Activated CD4-positive, alpha-beta T cell treated with anti-CD3 and anti-CD28 coated beads for 36 hours (primary cell): Measurements from ENCODE around the gene OMD. TPM values are rescaled to one million over a fixed set of nuclear protein-coding genes. Genes with fewer than 3 reads are reported as not detected.

Experiments used
- ATAC-seq: fragments of 200-7000 bp; cut with Tn5 transposase; one replicate; pipeline ENCODE4 v1.10.0; 2021; ENCODE audit warnings: mild to moderate bottlenecking, moderate library complexity
- CTCF ChIA-PET: fragments of 350-600 bp; sonication (Branson Sonifier 250); formaldehyde crosslinking; loops from one replicate; lab custom pipeline; 2021; ENCODE audit warnings: antibody characterized with exemption; lab: Charles Lee
- POLR2A ChIA-PET: fragments of 350-600 bp; sonication (Branson Sonifier 250); formaldehyde crosslinking; loops from one replicate; lab custom pipeline; 2021; ENCODE audit warnings: antibody characterized with exemption, inconsistent platforms; lab: Charles Lee
- DNase-seq: peaks from one replicate; pipeline ENCODE4 v3.0.0-alpha.2; 2020
- H3K27ac Mint-ChIP-seq: one replicate; pipeline ENCODE4 v1.8.0; 2021; ENCODE audit warnings: mixed read lengths
- H3K27me3 Mint-ChIP-seq: one replicate; pipeline ENCODE4 v1.8.0; 2021; ENCODE audit warnings: mixed read lengths
- H3K36me3 Mint-ChIP-seq: one replicate; pipeline ENCODE4 v1.8.0; 2021; ENCODE audit warnings: low read depth, mixed read lengths
- H3K4me1 Mint-ChIP-seq: one replicate; pipeline ENCODE4 v1.8.0; 2021; ENCODE audit warnings: mixed read lengths
- H3K4me3 Mint-ChIP-seq: one replicate; pipeline ENCODE4 v1.8.0; 2021; ENCODE audit warnings: mild to moderate bottlenecking, moderate library complexity, mixed read lengths
- H3K9me3 Mint-ChIP-seq: one replicate; pipeline ENCODE4 v1.8.0; 2021; ENCODE audit warnings: low read depth, mixed read lengths
- intact Hi-C, 2 experiments: fragments of 100-400 bp; cut with DNase I in 1 of 2; cut with micrococcal nuclease in 1 of 2; formaldehyde crosslinking; loops; one replicate each; pipeline versions ENCODE4 v1.14.2 to v1.15.1; 2022 to 2024; cut with DNase I, micrococcal nuclease
- total RNA-seq, 2 experiments: library from RNA; stranded (reverse); gene quantifications; one replicate each; pipeline ENCODE4 v1.2.3, GENCODE V29; 2021

Gene OMD
- not detected for total RNA-seq

GRCh38 chr9:92424340-92424739, at the start of gene OMD:
OMD (minus strand) TSS chr9:92424471; CDS start chr9:92417558, 6,913 bp downstream.
- no peak for DNase-seq
- ATAC-seq, result no peak
- no peaks in the 10 kb centered on the region for H3K36me3 Mint-ChIP-seq
- POLR2A ChIA-PET, result no interaction called here
- H3K27me3 Mint-ChIP-seq, result no peaks in the 10 kb centered on the region
- intact Hi-C loops, result no loop called here
- H3K9me3 Mint-ChIP-seq, result no peaks in the 10 kb centered on the region
- H3K4me3 Mint-ChIP-seq, result no peak within 1 kb of the TSS
- H3K4me1 Mint-ChIP-seq, result no peaks in the 10 kb centered on the region
- CTCF ChIA-PET, result interaction anchor here (0.6 kb wide), 2 partner anchors 15 to 295 kb away, joined by 3 read pairs; no protein-coding TSS in a partner anchor
- H3K27ac Mint-ChIP-seq, result no peak within 1 kb of the TSS

- CTCF ChIA-PET, result no interaction called here
- Mint-ChIP-seq H3K4me1 (no peaks in the 10 kb centered on the region), H3K27me3 (no peaks in the 10 kb centered on the region), H3K4me3 (no peak overlapping the region), H3K9me3 (no peaks in the 10 kb centered on the region), H3K27ac (no peak overlapping the region), H3K36me3 (no peaks in the 10 kb centered on the region)
- no peak for ATAC-seq
- DNase-seq, result no peak
- intact Hi-C loops, result no loop called here
- POLR2A ChIA-PET, result no interaction called here
These were observed 43.9 kb upstream of the OMD start for GRCh38 chr9:92468206-92468605.

- H3K27me3 Mint-ChIP-seq, result no peaks in the 10 kb centered on the region
- H3K36me3 Mint-ChIP-seq, result no peaks in the 10 kb centered on the region
- no peak overlapping the region for H3K27ac Mint-ChIP-seq
- CTCF ChIA-PET, result no interaction called here
- POLR2A ChIA-PET, result no interaction called here
- intact Hi-C loops, result no loop called here
- no peaks in the 10 kb centered on the region for H3K4me1 Mint-ChIP-seq
- DNase-seq (no peak), ATAC-seq (no peak)
- no peak overlapping the region for H3K4me3 Mint-ChIP-seq
- no peaks in the 10 kb centered on the region for H3K9me3 Mint-ChIP-seq
These were observed 43.2 kb upstream of the OMD start for GRCh38 chr9:92467511-92467910.

- Mint-ChIP-seq H3K4me1 (no peaks in the 10 kb centered on the region), H3K9me3 (no peaks in the 10 kb centered on the region), H3K27ac (no peak overlapping the region), H3K27me3 (no peaks in the 10 kb centered on the region), H3K36me3 (no peaks in the 10 kb centered on the region), H3K4me3 (no peak overlapping the region)
- DNase-seq, result no peak
- CTCF ChIA-PET, result no interaction called here
- intact Hi-C loops, result no loop called here
- POLR2A ChIA-PET, result no interaction called here
- no peak for ATAC-seq
These were observed 42.8 kb upstream of the OMD start for GRCh38 chr9:92467041-92467440.

GRCh38 chr9:92463984-92464383, 39.7 kb upstream of the OMD start:
- CTCF ChIA-PET, result interaction anchor here (1.2 kb wide), 1 partner anchor 17 kb away, joined by 4 read pairs; no protein-coding TSS in a partner anchor
- POLR2A ChIA-PET, result no interaction called here

GRCh38 chr9:92463387-92463786, 39.1 kb upstream of the OMD start:
- ATAC-seq (no peak), DNase-seq (no peak)
- CTCF ChIA-PET, result interaction anchor here (1.2 kb wide), 1 partner anchor 17 kb away, joined by 4 read pairs; no protein-coding TSS in a partner anchor
- no peaks in the 10 kb centered on the region for H3K36me3 Mint-ChIP-seq
- H3K4me3 Mint-ChIP-seq, result no peak overlapping the region
- H3K27ac Mint-ChIP-seq, result no peak overlapping the region
- H3K4me1 Mint-ChIP-seq, result no peaks in the 10 kb centered on the region
- no peaks in the 10 kb centered on the region for H3K9me3 Mint-ChIP-seq
- POLR2A ChIA-PET, result no interaction called here
- H3K27me3 Mint-ChIP-seq, result no peaks in the 10 kb centered on the region
- intact Hi-C loops, result no loop called here

More at GRCh38 chr9:92463984-92464383, 39.7 kb upstream of the OMD start:
- Mint-ChIP-seq H3K27ac (no peak overlapping the region), H3K4me1 (no peaks in the 10 kb centered on the region), H3K36me3 (no peaks in the 10 kb centered on the region), H3K9me3 (no peaks in the 10 kb centered on the region), H3K27me3 (no peaks in the 10 kb centered on the region), H3K4me3 (no peak overlapping the region)
- no peak for DNase-seq
- ATAC-seq, result no peak
- intact Hi-C loops, result no loop called here

GRCh38 chr9:92457576-92457975, 33.3 kb upstream of the OMD start:
- no peaks in the 10 kb centered on the region for H3K4me1 Mint-ChIP-seq
- no peaks in the 10 kb centered on the region for H3K27me3 Mint-ChIP-seq
- no peaks in the 10 kb centered on the region for H3K36me3 Mint-ChIP-seq
- CTCF ChIA-PET, result no interaction called here
- H3K4me3 Mint-ChIP-seq, result no peak overlapping the region
- no peaks in the 10 kb centered on the region for H3K9me3 Mint-ChIP-seq
- POLR2A ChIA-PET, result no interaction called here
- ATAC-seq (no peak), DNase-seq (no peak)
- intact Hi-C loops, result no loop called here
- H3K27ac Mint-ChIP-seq, result no peak overlapping the region

- peak; percentile 19 for DNase-seq
- Mint-ChIP-seq H3K27ac (no peak overlapping the region), H3K36me3 (no peaks in the 10 kb centered on the region), H3K9me3 (no peaks in the 10 kb centered on the region), H3K27me3 (no peaks in the 10 kb centered on the region), H3K4me3 (no peak overlapping the region), H3K4me1 (no peaks in the 10 kb centered on the region)
- ATAC-seq, result no peak
- CTCF ChIA-PET, result interaction anchor here (0.8 to 1.2 kb wide), 3 partner anchors 10 to 315 kb away, joined by 3 to 4 read pairs (median 4); no protein-coding TSS in a partner anchor
- POLR2A ChIA-PET, result no interaction called here
- intact Hi-C loops, result no loop called here
These were observed 30.9 kb upstream of the OMD start for GRCh38 chr9:92455217-92455616.

GRCh38 chr9:92446536-92446935, 22.3 kb upstream of the OMD start:
- no peaks in the 10 kb centered on the region for H3K27me3 Mint-ChIP-seq
- no peaks in the 10 kb centered on the region for H3K9me3 Mint-ChIP-seq
- intact Hi-C loops, result no loop called here
- no peaks in the 10 kb centered on the region for H3K4me1 Mint-ChIP-seq
- ATAC-seq, result no peak
- no peak for DNase-seq
- no peak overlapping the region for H3K27ac Mint-ChIP-seq
- no peaks in the 10 kb centered on the region for H3K36me3 Mint-ChIP-seq
- CTCF ChIA-PET, result interaction anchor here (0.5 to 1.0 kb wide), 2 partner anchors 14 to 17 kb away, joined by 3 to 4 read pairs; no protein-coding TSS in a partner anchor
- no peak overlapping the region for H3K4me3 Mint-ChIP-seq
- POLR2A ChIA-PET, result interaction anchor here (0.6 kb wide), 1 partner anchor 141 kb away, joined by 6 read pairs; no protein-coding TSS in a partner anchor

- DNase-seq (no peak), ATAC-seq (no peak)
- no peaks in the 10 kb centered on the region for H3K27me3 Mint-ChIP-seq
- H3K4me3 Mint-ChIP-seq, result no peak overlapping the region
- ChIA-PET POLR2A (no interaction called here), CTCF (interaction anchor here (0.8 kb wide), 1 partner anchor 11 kb away, joined by 3 read pairs; no protein-coding TSS in a partner anchor)
- no peaks in the 10 kb centered on the region for H3K9me3 Mint-ChIP-seq
- intact Hi-C loops, result no loop called here
- no peaks in the 10 kb centered on the region for H3K36me3 Mint-ChIP-seq
- H3K27ac Mint-ChIP-seq, result no peak overlapping the region
- H3K4me1 Mint-ChIP-seq, result peaks cover 3% of the 10 kb centered on the region
These were observed 20.6 kb upstream of the OMD start for GRCh38 chr9:92444841-92445240.

GRCh38 chr9:92440751-92441046, 16.4 kb upstream of the OMD start:
- ChIA-PET CTCF (interaction anchor here (1.2 kb wide), 1 partner anchor 301 kb away, joined by 5 read pairs; no protein-coding TSS in a partner anchor), POLR2A (no interaction called here)
- Mint-ChIP-seq H3K4me1 (peaks cover 3% of the 10 kb centered on the region), H3K27me3 (no peaks in the 10 kb centered on the region), H3K36me3 (no peaks in the 10 kb centered on the region), H3K27ac (no peak overlapping the region), H3K9me3 (no peaks in the 10 kb centered on the region), H3K4me3 (no peak overlapping the region)
- ATAC-seq (peak; percentile 66), DNase-seq (no peak)
- intact Hi-C loops, result no loop called here

- no peaks in the 10 kb centered on the region for H3K9me3 Mint-ChIP-seq
- ATAC-seq, result no peak
- CTCF ChIA-PET, result interaction anchor here (0.7 to 1.2 kb wide), 2 partner anchors 15 to 300 kb away, joined by 3 to 5 read pairs; no protein-coding TSS in a partner anchor
- H3K27me3 Mint-ChIP-seq, result no peaks in the 10 kb centered on the region
- H3K36me3 Mint-ChIP-seq, result no peaks in the 10 kb centered on the region
- intact Hi-C loops, result loop anchor here in 1 of 2 experiments (2.0 to 5.0 kb wide), 2 partner anchors 113 to 299 kb away; partner anchors contain the start of genes CENPP and NOL8
- POLR2A ChIA-PET, result no interaction called here
- peaks cover 3% of the 10 kb centered on the region for H3K4me1 Mint-ChIP-seq
- no peak for DNase-seq
- no peak overlapping the region for H3K27ac Mint-ChIP-seq
- no peak overlapping the region for H3K4me3 Mint-ChIP-seq
These were observed 15.9 kb upstream of the OMD start for GRCh38 chr9:92439921-92440750.
